Glomerular visceral epithelial cell (primary cell): ENCODE results near the gene EHD1.

Experiments
- DNase-seq: peaks from one replicate; pipeline ENCODE4 v3.0.0-alpha.2; 2016; ENCODE audit errors: extremely low spot score

EHD1 gene

GRCh38 chr11:64872790-64873488 is 5.5 kb downstream of the EHD1 start:
- no peak for DNase-seq

DNA sequence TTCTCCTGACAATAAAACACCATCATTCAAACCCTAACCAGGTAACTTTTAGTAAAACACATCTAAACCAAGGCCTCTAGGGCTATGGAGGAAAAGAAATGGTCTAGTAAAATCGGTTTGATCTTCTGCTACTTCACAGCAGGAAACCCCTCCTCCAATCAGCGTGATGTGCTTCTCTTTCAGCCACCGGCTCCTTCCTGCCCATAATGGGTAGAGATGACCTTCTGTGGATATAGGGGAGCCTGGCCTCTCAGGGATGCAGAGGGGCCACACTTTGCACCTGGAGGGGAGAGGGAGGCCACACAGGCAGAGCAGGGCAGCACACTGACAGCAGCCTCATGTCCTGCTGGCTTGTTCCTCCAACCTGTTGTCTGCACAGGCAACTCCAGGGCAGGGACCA is 6.9 kb downstream of the EHD1 start:
- no peak for DNase-seq

- no peak for DNase-seq
Observed at GRCh38 chr11:64870893-64871466, 7.4 kb downstream of the EHD1 start.

DNA sequence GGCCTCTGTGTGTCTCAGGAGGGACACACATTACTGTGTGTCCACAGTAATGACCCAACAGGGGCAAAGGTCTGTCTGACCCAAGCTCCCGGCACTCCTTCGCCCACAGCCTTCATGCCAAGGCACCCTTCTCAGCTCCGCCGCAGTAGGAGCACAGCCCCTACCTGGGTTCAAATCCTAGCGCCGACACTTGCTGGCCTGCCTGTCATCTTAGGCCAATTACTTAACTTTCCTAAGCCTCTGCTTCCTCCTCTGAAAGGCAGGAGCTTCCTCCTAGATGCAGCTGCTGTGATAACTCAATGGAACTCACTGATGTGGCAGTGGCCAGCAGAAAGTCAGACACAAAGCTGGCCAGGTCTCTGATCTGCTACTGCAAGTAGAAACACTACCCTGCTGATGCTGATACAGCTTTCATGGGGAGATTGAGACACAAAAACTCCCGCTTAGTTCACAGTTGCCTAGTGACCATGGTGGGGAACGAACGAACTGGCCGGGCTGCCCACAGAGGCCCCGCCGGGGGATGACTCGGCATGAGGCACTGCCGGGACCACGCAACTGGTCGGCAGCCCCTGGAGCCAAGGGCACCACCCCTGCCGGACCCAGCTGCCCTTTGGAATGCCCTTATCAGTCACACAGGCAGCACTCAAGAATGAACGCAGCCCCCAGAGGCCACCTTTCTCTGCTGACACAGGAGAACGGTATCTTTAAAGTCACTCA is 8.1 kb downstream of the EHD1 start:
- DNase-seq, result peak; percentile 80

DNA sequence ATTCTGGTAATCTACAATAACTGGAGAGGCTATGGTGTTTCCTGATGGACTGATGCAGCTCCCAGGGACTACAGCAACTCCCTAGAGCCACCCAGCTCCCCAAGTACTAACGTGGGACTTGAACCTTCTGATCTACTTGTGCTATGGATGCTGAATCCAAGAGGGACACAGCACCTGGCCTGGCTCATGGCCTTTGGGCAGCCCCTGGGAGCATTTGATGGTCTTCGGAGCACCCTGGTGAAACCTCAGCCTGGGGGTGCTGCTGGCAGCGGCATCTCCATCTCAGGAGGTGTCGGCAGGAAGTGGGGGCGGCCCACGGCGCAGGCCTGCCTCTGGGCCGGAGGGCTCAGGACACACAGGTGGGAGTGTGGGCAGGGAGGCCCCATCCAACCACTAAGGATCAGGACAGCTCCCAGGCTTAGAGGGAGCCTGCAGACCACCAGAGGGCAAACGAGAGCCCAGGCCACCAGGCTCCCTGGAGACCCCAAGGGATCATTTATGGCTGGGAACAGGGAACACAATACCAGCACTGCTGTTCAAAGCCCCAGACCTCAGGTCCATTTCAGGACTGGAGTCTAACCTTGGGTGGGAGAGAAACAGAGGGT is 8.7 kb downstream of the EHD1 start:
- DNase-seq, result no peak

GRCh38 chr11:64868904-64869570 is 9.4 kb downstream of the EHD1 start:
- DNase-seq, result peak; percentile 95

GRCh38 chr11:64867748-64868462 is 10.5 kb downstream of the EHD1 start:
- no peak for DNase-seq

- DNase-seq, result no peak
Observed at GRCh38 chr11:64866173-64866491, 12.3 kb downstream of the EHD1 start.

DNA sequence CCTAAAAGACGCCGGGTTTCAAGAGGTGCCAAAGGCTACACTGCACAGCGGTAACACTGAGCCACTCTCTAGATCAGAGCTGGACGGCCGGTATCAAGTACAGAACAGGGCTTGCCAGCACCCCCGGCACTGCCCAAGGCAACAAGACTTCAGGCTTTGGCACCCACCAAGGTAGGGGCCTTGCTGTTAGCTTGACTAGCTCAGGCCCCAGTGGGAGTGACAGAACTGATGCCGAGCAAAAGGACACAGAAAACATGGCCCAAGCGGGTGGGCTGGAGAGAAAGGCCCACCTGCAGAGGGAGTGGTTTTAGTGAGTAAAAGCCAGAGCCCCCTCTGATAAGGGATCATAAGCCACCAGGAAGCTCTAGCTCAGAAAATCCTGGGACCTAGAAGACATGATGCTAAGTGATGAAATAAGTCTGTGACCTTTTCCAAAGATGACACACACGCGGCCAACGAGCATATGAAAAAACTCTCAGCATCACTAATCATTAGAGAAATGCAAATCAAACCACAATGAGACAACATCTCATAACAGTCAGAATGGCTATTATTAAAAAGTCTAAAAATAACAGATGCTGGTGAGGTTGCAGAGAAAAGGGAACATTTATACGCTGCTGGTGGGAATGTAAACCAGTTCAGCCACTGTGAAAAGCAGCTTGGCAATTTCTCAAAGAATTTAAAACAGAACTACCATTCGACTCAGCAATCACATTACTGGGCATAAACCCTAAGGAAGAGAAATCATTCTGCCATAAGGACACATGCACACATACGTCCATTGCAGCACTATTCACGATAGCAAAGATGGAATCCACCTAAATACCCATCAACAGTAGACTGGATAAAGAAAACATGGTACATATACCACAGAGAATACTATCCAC is 12.9 kb downstream of the EHD1 start:
- DNase-seq, result no peak

- DNase-seq, result peak; percentile 82
Observed at GRCh38 chr11:64864473-64865285, 13.7 kb downstream of the EHD1 start.

GRCh38 chr11:64864135-64864472 is 14.3 kb downstream of the EHD1 start:
- no peak for DNase-seq

DNA sequence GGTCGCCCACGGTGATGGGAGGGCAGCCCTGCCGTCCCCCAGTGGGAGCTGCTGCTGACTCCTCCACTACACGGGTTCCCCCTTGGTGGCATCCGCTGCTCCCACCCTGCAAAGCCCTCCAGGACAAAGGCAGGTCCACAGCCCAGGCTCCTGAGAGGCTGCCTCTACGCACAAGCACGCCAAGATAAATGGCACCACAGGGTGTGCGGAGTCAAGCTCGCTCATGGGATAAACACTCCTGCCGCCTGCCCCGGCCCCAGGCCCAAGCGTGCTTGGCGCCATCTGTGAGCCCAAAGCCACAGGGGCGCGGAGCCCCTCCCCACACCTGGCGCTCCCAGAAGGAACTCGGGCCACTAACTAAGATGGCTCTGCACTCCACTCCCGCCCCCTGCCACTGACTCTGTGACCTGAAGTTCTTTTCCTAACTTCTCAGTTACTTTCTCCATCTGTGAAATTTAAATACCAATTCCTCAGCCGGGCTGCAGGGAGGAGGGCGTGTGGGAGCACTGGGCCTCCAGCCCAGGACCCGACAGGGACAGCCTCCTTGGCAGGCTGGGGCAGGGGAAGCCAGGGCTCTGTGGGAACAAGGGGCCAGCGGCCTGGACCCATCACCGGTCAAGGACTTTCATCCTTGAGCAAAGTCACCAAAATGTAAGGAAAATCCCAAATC is 14.9 kb downstream of the EHD1 start:
- no peak for DNase-seq

DNA sequence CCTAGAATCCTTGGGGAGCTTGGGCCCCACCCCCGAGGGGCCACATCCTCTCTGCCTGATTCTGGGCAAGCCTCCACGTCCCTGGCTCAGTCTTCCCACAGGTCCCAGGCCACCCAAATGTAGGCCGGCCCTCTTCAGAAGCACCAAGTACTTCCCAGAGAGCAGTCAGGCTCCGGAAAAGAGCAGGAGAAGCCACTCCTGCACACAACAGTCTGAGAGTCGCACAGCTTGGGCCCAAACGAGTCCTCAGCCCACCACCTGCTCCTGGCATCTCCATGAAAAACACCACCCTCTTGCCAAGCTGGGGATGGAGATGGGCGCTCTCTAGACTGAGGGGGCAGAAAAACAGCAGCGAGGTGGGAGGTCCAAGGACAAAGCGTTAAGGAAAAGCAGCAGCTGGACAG is 15.4 kb downstream of the EHD1 start:
- DNase-seq, result no peak

DNA sequence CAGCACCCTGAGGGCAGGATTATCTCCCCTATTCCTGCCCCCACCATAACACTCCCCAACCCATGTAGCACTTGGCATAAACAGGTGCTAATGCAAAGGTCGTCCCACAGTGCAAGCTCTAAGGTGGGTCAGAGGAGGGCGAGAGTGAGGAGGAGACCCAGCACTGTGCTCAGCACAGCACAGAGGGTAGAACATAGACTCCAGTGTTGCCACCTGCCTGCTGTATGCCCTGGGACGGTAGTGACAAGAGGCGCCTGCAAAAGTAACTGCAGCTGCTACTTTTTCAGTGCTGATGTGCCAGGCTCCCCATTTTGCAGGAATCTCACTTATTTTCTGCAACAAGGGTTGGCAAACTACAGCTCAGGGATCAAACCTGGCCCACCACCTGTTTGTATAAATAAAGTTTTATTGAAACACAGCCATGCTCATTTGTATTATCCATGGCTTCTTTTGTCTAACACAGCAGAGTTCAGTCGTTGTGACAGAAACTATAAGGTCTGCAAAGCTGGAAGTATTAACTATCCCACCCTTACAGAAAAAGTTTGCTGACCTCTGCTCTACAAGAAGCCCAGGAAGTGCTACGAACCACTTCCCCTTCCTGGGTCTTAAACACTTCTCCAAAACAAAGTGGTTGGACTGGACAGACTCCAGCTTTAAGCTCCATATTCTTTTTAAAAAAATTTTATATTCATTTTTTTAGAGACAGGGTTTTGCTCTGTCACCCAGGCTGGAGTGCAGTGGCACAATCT is 17.0 kb downstream of the EHD1 start:
- no peak for DNase-seq

GRCh38 chr11:64859542-64860414 is 18.6 kb downstream of the EHD1 start:
- DNase-seq, result no peak

GRCh38 chr11:64858467-64859263 is 19.8 kb downstream of the EHD1 start:
- DNase-seq, result no peak

DNA sequence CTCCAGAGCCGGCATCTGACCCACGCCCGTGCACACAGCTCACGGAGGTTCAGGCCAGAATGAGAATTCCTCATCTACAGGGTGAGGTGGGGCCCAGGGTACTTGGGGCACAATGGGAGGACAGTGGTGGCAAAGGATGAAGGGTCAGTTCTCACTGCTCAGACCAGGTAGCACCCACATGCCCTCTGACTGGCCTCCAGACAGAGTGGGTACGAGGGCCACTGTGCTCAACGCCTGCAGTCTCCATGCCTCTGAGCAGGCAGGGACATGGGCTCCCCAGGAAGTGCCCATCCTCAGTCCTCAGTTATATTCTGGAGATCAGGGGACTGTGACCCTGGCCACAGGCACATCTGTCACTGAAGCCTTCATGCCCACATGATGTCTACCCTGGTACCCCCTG is 20.9 kb downstream of the EHD1 start:
- no peak for DNase-seq
